PFSK-1 (cell line): Measurements from ENCODE around the gene SHISAL2A.

Experiments used
- FOXP2 ChIP-seq: optimal IDR thresholded peaks from 2 replicates; pipeline ENCODE3; 2011; ENCODE audit warnings: borderline replicate concordance, control low read depth, inconsistent platforms; ENCODE audit not compliant: insufficient read depth; ENCODE audit errors: extremely low read length, extremely low read depth
- POLR2AphosphoS5 ChIP-seq: IDR thresholded peaks from 2 replicates; pipeline ENCODE4 v1.6.1; 2012; ENCODE audit warnings: low read depth, mild to moderate bottlenecking, control low read depth, low read length, moderate library complexity
- TAF1 ChIP-seq: IDR thresholded peaks from 2 replicates; pipeline ENCODE4 v1.6.1; 2012; ENCODE audit warnings: low read length, control low read depth, borderline replicate concordance; ENCODE audit not compliant: insufficient read depth
- TF ChIP-seq, protein P1 (sequence below), 2 experiments: IDR thresholded peaks; 2 replicates each; pipeline versions ENCODE4 v1.6.1 to v1.8.0; 2011 to 2012; ENCODE audit warnings: low read depth in 2 of 2, low read length in 2 of 2, control low read depth in 1 of 2, inconsistent platforms in 1 of 2, mild to moderate bottlenecking in 1 of 2, moderate library complexity in 1 of 2; ENCODE audit not compliant: insufficient read depth in 1 of 2

DNA sequence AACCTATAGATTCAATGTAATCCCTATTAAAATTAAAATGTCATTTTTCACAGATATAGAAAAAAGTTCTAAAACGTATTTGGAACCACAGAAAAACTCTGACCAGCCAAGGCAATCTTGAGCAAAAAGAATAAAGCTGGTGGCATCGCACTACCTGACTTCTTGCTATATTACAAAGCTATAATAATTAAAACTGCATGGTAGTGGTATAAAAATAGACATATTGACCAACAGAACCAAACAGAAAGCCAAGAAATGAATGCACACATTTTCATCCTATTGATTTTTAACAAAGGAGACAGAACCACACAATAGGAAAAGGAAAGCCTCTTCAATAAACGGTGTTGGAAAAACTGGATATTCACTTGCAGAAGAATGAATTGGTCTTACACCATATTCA, 9.2 kb upstream of the SHISAL2A start:
- no peak for TF ChIP-seq POLR2AphosphoS5
- TF ChIP-seq, protein P1, sequence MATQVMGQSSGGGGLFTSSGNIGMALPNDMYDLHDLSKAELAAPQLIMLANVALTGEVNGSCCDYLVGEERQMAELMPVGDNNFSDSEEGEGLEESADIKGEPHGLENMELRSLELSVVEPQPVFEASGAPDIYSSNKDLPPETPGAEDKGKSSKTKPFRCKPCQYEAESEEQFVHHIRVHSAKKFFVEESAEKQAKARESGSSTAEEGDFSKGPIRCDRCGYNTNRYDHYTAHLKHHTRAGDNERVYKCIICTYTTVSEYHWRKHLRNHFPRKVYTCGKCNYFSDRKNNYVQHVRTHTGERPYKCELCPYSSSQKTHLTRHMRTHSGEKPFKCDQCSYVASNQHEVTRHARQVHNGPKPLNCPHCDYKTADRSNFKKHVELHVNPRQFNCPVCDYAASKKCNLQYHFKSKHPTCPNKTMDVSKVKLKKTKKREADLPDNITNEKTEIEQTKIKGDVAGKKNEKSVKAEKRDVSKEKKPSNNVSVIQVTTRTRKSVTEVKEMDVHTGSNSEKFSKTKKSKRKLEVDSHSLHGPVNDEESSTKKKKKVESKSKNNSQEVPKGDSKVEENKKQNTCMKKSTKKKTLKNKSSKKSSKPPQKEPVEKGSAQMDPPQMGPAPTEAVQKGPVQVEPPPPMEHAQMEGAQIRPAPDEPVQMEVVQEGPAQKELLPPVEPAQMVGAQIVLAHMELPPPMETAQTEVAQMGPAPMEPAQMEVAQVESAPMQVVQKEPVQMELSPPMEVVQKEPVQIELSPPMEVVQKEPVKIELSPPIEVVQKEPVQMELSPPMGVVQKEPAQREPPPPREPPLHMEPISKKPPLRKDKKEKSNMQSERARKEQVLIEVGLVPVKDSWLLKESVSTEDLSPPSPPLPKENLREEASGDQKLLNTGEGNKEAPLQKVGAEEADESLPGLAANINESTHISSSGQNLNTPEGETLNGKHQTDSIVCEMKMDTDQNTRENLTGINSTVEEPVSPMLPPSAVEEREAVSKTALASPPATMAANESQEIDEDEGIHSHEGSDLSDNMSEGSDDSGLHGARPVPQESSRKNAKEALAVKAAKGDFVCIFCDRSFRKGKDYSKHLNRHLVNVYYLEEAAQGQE (IDR thresholded peaks at IDR 0.05; ENCODE audit: insufficient read depth in 1 of 2, low read depth in 2 of 2, low read length in 2 of 2) = no peak
- no peak for TF ChIP-seq TAF1
- TF ChIP-seq FOXP2 = no peak
